Uterus (tissue), 2 donors: ENCODE measurements around the gene S100B.

ENCODE experiments used
- CTCF ChIP-seq, 4 experiments: fragments of 200-600 bp in 2 of 4; fragments of 450-650 bp in 2 of 4; sonication (generic) in 2 of 4; IDR thresholded peaks; one replicate each; pipeline ENCODE4 v1.5.1; 2016 to 2019; ENCODE audit warnings: antibody characterized with exemption in 4 of 4, mild to moderate bottlenecking in 2 of 4, moderate library complexity in 1 of 4
- POLR2A ChIP-seq, 2 donors: fragments of 450-650 bp; IDR thresholded peaks; one replicate each; pipeline ENCODE4 v1.6.1; 2016; ENCODE audit warnings: antibody characterized with exemption in 2 of 2, mild to moderate bottlenecking in 1 of 2, moderate library complexity in 1 of 2

GRCh38 chr21:46564391-46564790 is 40.5 kb downstream of the S100B start:
- TF ChIP-seq CTCF (IDR thresholded peaks at IDR 0.05) = no peak
- TF ChIP-seq POLR2A (IDR thresholded peaks at IDR 0.05) = no peak
